Measurements from ENCODE around the gene RORB.

RORB gene

GRCh38 chr9:74554751-74555419 is 57.8 kb downstream of the RORB start:
- H3K27ac ChIP-seq = no peak overlapping the region

DNA sequence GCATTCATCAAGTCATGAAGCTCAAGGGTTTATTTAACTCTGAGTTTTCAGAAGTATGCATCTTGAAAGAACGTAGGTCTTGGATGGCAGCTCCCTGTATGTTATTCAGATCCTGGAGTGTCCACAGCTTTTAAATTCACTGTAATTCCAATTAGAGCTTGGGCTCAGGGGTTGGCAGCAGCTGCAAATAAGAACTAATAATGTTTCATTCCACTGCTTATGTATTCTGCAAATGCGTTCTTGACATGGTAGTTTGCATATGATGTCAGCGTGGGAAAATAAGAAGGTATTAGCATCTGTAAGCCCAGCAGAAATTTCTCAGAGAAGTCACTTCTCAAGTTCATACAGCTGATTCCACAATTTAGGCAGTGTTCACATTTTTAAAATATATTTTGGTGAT is 58.4 kb downstream of the RORB start:
- no peak overlapping the region for H3K27ac ChIP-seq
- no peak for DNase-seq (ENCODE audit: low read depth, low spot score)
- no peaks in the 10 kb centered on the region for H3K36me3 ChIP-seq (ENCODE audit: insufficient read depth, low read length)
- H3K9me3 ChIP-seq (ENCODE audit: low read depth, low read length) = no peaks in the 10 kb centered on the region
- no peak overlapping the region for H3K4me3 ChIP-seq
- H3K9ac ChIP-seq (ENCODE audit: insufficient read length) = no peak overlapping the region
- TF ChIP-seq POLR2AphosphoS5 (IDR thresholded peaks at IDR 0.05; ENCODE audit: borderline replicate concordance, low read depth, low read length) (no peak), EZH2 (IDR thresholded peaks at IDR 0.05) (no peak), FOXP2 (optimal IDR thresholded peaks at IDR 0.05; ENCODE audit: control extremely low read depth, extremely low read length, insufficient read depth) (no peak)

More at GRCh38 chr9:74554751-74555419, 57.8 kb downstream of the RORB start:
- TF ChIP-seq EZH2 (IDR thresholded peaks at IDR 0.05) = no peak
- TF ChIP-seq FOXP2 (optimal IDR thresholded peaks at IDR 0.05; ENCODE audit: control extremely low read depth, extremely low read length, insufficient read depth) = no peak
- no peak for TF ChIP-seq POLR2AphosphoS5 (IDR thresholded peaks at IDR 0.05; ENCODE audit: borderline replicate concordance, low read depth, low read length)
- H3K4me3 ChIP-seq = no peak overlapping the region
- no peak for DNase-seq (ENCODE audit: low read depth, low spot score)
- no peak overlapping the region for H3K9ac ChIP-seq (ENCODE audit: insufficient read length)
- no peaks in the 10 kb centered on the region for H3K9me3 ChIP-seq (ENCODE audit: low read depth, low read length)
- H3K36me3 ChIP-seq (ENCODE audit: insufficient read depth, low read length) = no peaks in the 10 kb centered on the region

DNA sequence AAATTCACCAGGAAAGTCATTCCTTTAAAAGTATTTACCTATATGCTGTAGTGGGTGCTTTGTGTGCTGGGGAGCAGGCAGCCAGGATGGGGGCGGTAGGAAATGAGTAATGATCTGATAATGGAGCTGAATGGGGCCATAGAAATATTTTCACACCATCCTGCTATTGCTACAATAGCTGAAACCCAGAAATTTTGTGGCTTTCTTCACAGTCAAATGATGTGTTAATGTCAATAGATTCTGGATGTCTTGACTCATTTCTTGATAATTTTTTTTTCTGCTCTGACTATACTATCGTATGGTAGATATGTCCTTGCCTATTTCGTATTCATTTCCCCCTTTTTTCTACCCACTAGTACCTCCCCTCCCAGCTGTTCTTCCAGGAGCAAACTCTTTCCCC is 59.5 kb downstream of the RORB start:
- TF ChIP-seq FOXP2 (optimal IDR thresholded peaks at IDR 0.05; ENCODE audit: control extremely low read depth, extremely low read length, insufficient read depth) = no peak
- no peak for TF ChIP-seq EZH2 (IDR thresholded peaks at IDR 0.05)
- TF ChIP-seq POLR2AphosphoS5 (IDR thresholded peaks at IDR 0.05; ENCODE audit: borderline replicate concordance, low read depth, low read length) = no peak
- no peaks in the 10 kb centered on the region for H3K9me3 ChIP-seq (ENCODE audit: low read depth, low read length)
- H3K4me3 ChIP-seq = no peak overlapping the region
- no peaks in the 10 kb centered on the region for H3K36me3 ChIP-seq (ENCODE audit: insufficient read depth, low read length)
- H3K9ac ChIP-seq (ENCODE audit: insufficient read length) = no peak overlapping the region
- no peak for DNase-seq (ENCODE audit: low read depth, low spot score)
- no peak overlapping the region for H3K27ac ChIP-seq

GRCh38 chr9:74557571-74557970 is 60.4 kb downstream of the RORB start:
- TF ChIP-seq FOXP2 (optimal IDR thresholded peaks at IDR 0.05; ENCODE audit: control extremely low read depth, extremely low read length, insufficient read depth) (no peak), EZH2 (IDR thresholded peaks at IDR 0.05) (no peak), POLR2AphosphoS5 (IDR thresholded peaks at IDR 0.05; ENCODE audit: borderline replicate concordance, low read depth, low read length) (no peak)
- no peak overlapping the region for H3K4me3 ChIP-seq
- H3K36me3 ChIP-seq (ENCODE audit: insufficient read depth, low read length) = no peaks in the 10 kb centered on the region
- DNase-seq (ENCODE audit: low read depth, low spot score) = no peak
- no peak overlapping the region for H3K9ac ChIP-seq (ENCODE audit: insufficient read length)
- no peaks in the 10 kb centered on the region for H3K9me3 ChIP-seq (ENCODE audit: low read depth, low read length)
- no peak overlapping the region for H3K27ac ChIP-seq

GRCh38 chr9:74562611-74563010 is 65.5 kb downstream of the RORB start:
- no peak for DNase-seq (ENCODE audit: low read depth, low spot score)
- Histone ChIP-seq H3K36me3 (ENCODE audit: insufficient read depth, low read length) (no peaks in the 10 kb centered on the region), H3K27ac (no peak overlapping the region), H3K4me3 (no peak overlapping the region), H3K9ac (ENCODE audit: insufficient read length) (no peak overlapping the region), H3K9me3 (ENCODE audit: low read depth, low read length) (no peaks in the 10 kb centered on the region)
- TF ChIP-seq EZH2 (IDR thresholded peaks at IDR 0.05) (no peak), FOXP2 (optimal IDR thresholded peaks at IDR 0.05; ENCODE audit: control extremely low read depth, extremely low read length, insufficient read depth) (no peak), POLR2AphosphoS5 (IDR thresholded peaks at IDR 0.05; ENCODE audit: borderline replicate concordance, low read depth, low read length) (no peak)

DNA sequence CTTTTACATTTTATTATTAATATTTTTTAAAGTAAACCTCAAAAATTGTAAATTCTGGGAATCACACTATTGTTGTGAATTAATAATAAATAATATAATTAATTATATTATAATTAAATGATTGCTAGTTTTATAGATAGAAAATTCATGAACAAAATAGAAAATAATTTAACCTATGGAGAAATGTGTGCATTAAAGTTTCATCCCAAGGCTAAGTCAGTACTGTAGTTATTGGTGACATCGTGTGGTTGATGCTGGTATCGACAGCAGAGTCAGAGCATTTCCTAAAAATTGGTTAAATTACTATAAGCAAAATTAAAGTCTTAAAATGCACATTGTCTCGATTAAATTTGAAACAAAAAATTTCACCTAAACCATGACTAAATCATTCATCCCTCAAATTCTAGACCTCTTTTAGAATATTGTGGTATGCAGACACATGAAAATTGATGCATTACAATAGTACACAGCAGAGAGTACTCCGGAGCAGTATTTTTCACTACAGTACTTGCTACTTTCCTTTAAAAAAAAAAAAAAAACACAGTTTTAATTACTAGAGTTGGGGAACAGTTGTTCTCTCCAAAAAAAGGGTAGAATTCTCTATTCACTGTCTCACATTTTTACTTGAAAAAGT is 73.9 kb downstream of the RORB start:
- Histone ChIP-seq H3K36me3 (ENCODE audit: insufficient read depth, low read length) (no peaks in the 10 kb centered on the region), H3K9ac (ENCODE audit: insufficient read length) (no peak overlapping the region), H3K4me3 (no peak overlapping the region), H3K27ac (no peak overlapping the region), H3K9me3 (ENCODE audit: low read depth, low read length) (no peaks in the 10 kb centered on the region)
- DNase-seq (ENCODE audit: low read depth, low spot score) = peak; percentile 10
- TF ChIP-seq FOXP2 (optimal IDR thresholded peaks at IDR 0.05; ENCODE audit: control extremely low read depth, extremely low read length, insufficient read depth) (no peak), EZH2 (IDR thresholded peaks at IDR 0.05) (no peak), POLR2AphosphoS5 (IDR thresholded peaks at IDR 0.05; ENCODE audit: borderline replicate concordance, low read depth, low read length) (no peak)

GRCh38 chr9:74573640-74574191 is 76.6 kb downstream of the RORB start:
- H3K9ac ChIP-seq (ENCODE audit: insufficient read length) = no peak overlapping the region
- no peak for TF ChIP-seq EZH2 (IDR thresholded peaks at IDR 0.05)
- TF ChIP-seq POLR2AphosphoS5 (IDR thresholded peaks at IDR 0.05; ENCODE audit: borderline replicate concordance, low read depth, low read length) = no peak
- TF ChIP-seq FOXP2 (optimal IDR thresholded peaks at IDR 0.05; ENCODE audit: control extremely low read depth, extremely low read length, insufficient read depth) = no peak
- no peak overlapping the region for H3K4me3 ChIP-seq
- no peak for DNase-seq (ENCODE audit: low read depth, low spot score)
- H3K27ac ChIP-seq = no peak overlapping the region
- no peaks in the 10 kb centered on the region for H3K36me3 ChIP-seq (ENCODE audit: insufficient read depth, low read length)
- no peaks in the 10 kb centered on the region for H3K9me3 ChIP-seq (ENCODE audit: low read depth, low read length)

DNA sequence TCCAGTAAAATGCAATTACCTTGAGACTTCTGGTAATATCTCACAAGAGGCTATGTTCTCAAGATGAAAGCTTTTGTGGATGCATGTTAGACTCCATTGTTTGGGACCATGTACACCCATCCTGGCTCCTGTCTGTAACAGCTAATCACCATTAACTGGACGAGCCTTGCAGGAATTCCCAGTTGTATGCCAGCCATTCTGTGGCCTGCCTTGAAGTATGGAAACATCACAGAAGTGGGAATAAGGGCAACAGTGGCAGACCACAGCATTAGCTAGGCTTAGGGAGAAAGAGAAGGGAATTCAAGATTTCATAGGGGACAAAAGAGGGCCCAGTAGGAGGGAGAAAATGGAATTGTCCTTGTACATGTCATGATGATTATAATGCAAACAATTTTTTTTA is 79.0 kb downstream of the RORB start:
- no peak for TF ChIP-seq FOXP2 (optimal IDR thresholded peaks at IDR 0.05; ENCODE audit: control extremely low read depth, extremely low read length, insufficient read depth)
- TF ChIP-seq POLR2AphosphoS5 (IDR thresholded peaks at IDR 0.05; ENCODE audit: borderline replicate concordance, low read depth, low read length) = no peak
- no peak for TF ChIP-seq EZH2 (IDR thresholded peaks at IDR 0.05)
- H3K27ac ChIP-seq = no peak overlapping the region
- H3K9ac ChIP-seq (ENCODE audit: insufficient read length) = no peak overlapping the region
- H3K4me3 ChIP-seq = no peak overlapping the region
- H3K9me3 ChIP-seq (ENCODE audit: low read depth, low read length) = no peaks in the 10 kb centered on the region
- DNase-seq (ENCODE audit: low read depth, low spot score) = no peak
- H3K36me3 ChIP-seq (ENCODE audit: insufficient read depth, low read length) = no peaks in the 10 kb centered on the region

All from SK-N-MC (cell line).